HCT116 (cell line): Measurements from ENCODE around the gene ENTPD8.

ENCODE experiments used
- ATF3 ChIP-seq: IDR thresholded peaks from 2 replicates; pipeline ENCODE4 v1.6.1; 2012
- CTCF ChIP-seq, 3 experiments: fragments of 200-600 bp in 1 of 3; sonication (generic) in 1 of 3; IDR thresholded peaks in 2 of 3; conservative IDR thresholded peaks in 1 of 3; 2 replicates each; pipeline ENCODE4 v1.5.1; 2012 to 2017; ENCODE audit warnings: low read depth in 2 of 3, low read length in 2 of 3, antibody characterized with exemption in 1 of 3, borderline replicate concordance in 1 of 3, control low read depth in 1 of 3, mild to moderate bottlenecking in 1 of 3, mixed read lengths in 1 of 3, mixed run types in 1 of 3, moderate library complexity in 1 of 3; ENCODE audit not compliant: insufficient read depth in 1 of 3
- EZH2phosphoT487 ChIP-seq: fragments of 200-600 bp; IDR thresholded peaks from 2 replicates; pipeline ENCODE4 v1.6.1; 2018; ENCODE audit warnings: antibody characterized with exemption, borderline replicate concordance
- JUND ChIP-seq: IDR thresholded peaks from 2 replicates; pipeline ENCODE4 v1.6.1; 2012
- MAX ChIP-seq: IDR thresholded peaks from 2 replicates; pipeline ENCODE4 v1.6.1; 2012
- POLR2A ChIP-seq: IDR thresholded peaks from 2 replicates; pipeline ENCODE4 v1.7.0; 2011; ENCODE audit warnings: borderline replicate concordance; ENCODE audit not compliant: insufficient read depth, insufficient read length; ENCODE audit errors: extremely low read depth
- POLR2AphosphoS5 ChIP-seq: IDR thresholded peaks from 2 replicates; pipeline ENCODE4 v1.6.1; 2011; ENCODE audit warnings: mild to moderate bottlenecking, low read depth, low read length, moderate library complexity
- RAD21 ChIP-seq: IDR thresholded peaks from 2 replicates; pipeline ENCODE4 v1.6.1; 2012; ENCODE audit warnings: low read depth, mild to moderate bottlenecking
- SP1 ChIP-seq: IDR thresholded peaks from 2 replicates; pipeline ENCODE4 v1.6.1; 2012; ENCODE audit warnings: low read depth
- YY1 ChIP-seq: IDR thresholded peaks from 2 replicates; pipeline ENCODE4 v1.6.1; 2011; ENCODE audit warnings: low read length, low read depth, moderate library complexity, mild to moderate bottlenecking; ENCODE audit not compliant: insufficient replicate concordance; ENCODE audit errors: extremely low read depth
- ZNF274 ChIP-seq: fragments of 200-500 bp; sonication (Bioruptor generic); IDR thresholded peaks from 2 replicates; pipeline ENCODE4 v1.6.1; 2014; ENCODE audit warnings: mild to moderate bottlenecking, low read depth, low read length, inconsistent platforms

- TF ChIP-seq POLR2AphosphoS5: no peak
- TF ChIP-seq ZNF274: no peak
- TF ChIP-seq YY1: no peak
- TF ChIP-seq CTCF (IDR thresholded peaks at IDR 0.05 in 2 of 3, conservative IDR thresholded peaks at IDR 0.05 in 1 of 3; ENCODE audit: borderline replicate concordance in 1 of 3, insufficient read depth in 1 of 3, low read depth in 2 of 3, low read length in 2 of 3): no peak
- no peak for TF ChIP-seq ATF3
- no peak for TF ChIP-seq SP1
- TF ChIP-seq MAX: no peak
- TF ChIP-seq POLR2A: no peak
- no peak for TF ChIP-seq EZH2phosphoT487
- no peak for TF ChIP-seq RAD21
- TF ChIP-seq JUND: no peak
These were observed 33.4 kb downstream of the ENTPD8 start for GRCh38 chr9:137407590-137408300.
